ENCODE measurements around the gene OTOF.

- TF ChIP-seq EZH2 (IDR thresholded peaks at IDR 0.05; ENCODE audit: insufficient read depth, poor library complexity, severe bottlenecking) (no peak), EZH2phosphoT487 (IDR thresholded peaks at IDR 0.05; ENCODE audit: insufficient read depth, low read depth) (no peak)
These were observed 32.5 kb upstream of the OTOF start for GRCh38 chr2:26510344-26510973.
